CD4-positive, alpha-beta memory T cell (primary cell): ENCODE measurements around the gene FAM43A. TPM values are rescaled to one million over a fixed set of nuclear protein-coding genes. Genes with fewer than 3 reads are reported as not detected.

Experiments
- CTCF ChIA-PET: fragments of 350-600 bp; sonication (Branson Sonifier 250); formaldehyde crosslinking; loops from one replicate; lab custom pipeline; 2021; ENCODE audit warnings: inconsistent platforms; ENCODE audit not compliant: partially characterized antibody; lab: Charles Lee
- POLR2A ChIA-PET: fragments of 350-600 bp; sonication (Branson Sonifier 250); formaldehyde crosslinking; loops from one replicate; lab custom pipeline; 2021; ENCODE audit not compliant: partially characterized antibody; lab: Charles Lee
- DNase-seq, 5 donors: peaks; one replicate each; pipeline versions ENCODE4 v3.0.0 to v3.0.0-alpha.2; 2020 to 2022; ENCODE audit warnings: mixed read lengths in 1 of 5
- H3K27ac ChIP-seq: one replicate; pipeline ENCODE4 v1.7.0; 2013; ENCODE audit warnings: low read depth, low read length
- H3K27me3 ChIP-seq: 2 replicates; pipeline ENCODE4 v1.7.0; 2013; ENCODE audit warnings: mild to moderate bottlenecking, low read length, moderate library complexity; ENCODE audit not compliant: insufficient read depth
- H3K36me3 ChIP-seq: 2 replicates; pipeline ENCODE4 v1.7.0; 2013; ENCODE audit warnings: mild to moderate bottlenecking, low read length, moderate library complexity; ENCODE audit not compliant: insufficient read depth
- H3K4me1 ChIP-seq: 2 replicates; pipeline ENCODE4 v1.7.0; 2013; ENCODE audit warnings: mild to moderate bottlenecking, low read length, moderate library complexity; ENCODE audit not compliant: insufficient read depth
- H3K4me3 ChIP-seq, 2 donors: one replicate each; pipeline ENCODE4 v1.7.0; 2013; ENCODE audit warnings: low read length in 2 of 2, mild to moderate bottlenecking in 1 of 2
- H3K9me3 ChIP-seq, 2 donors: one replicate each; pipeline ENCODE4 v1.7.0; 2013; ENCODE audit warnings: low read length in 2 of 2, control low read depth in 1 of 2; ENCODE audit not compliant: control insufficient read depth in 1 of 2
- H3K27ac Mint-ChIP-seq, 7 donors: one replicate each; pipeline ENCODE4 v1.8.0; 2020 to 2021; ENCODE audit warnings: mixed read lengths in 7 of 7, mild to moderate bottlenecking in 6 of 7, inconsistent platforms in 3 of 7, moderate library complexity in 3 of 7
- H3K27me3 Mint-ChIP-seq, 2 donors: one replicate each; pipeline ENCODE4 v1.8.0; 2020 to 2021; ENCODE audit warnings: mixed read lengths in 2 of 2
- H3K36me3 Mint-ChIP-seq, 2 donors: one replicate each; pipeline ENCODE4 v1.8.0; 2020 to 2021; ENCODE audit warnings: mixed read lengths in 2 of 2, inconsistent platforms in 1 of 2, mild to moderate bottlenecking in 1 of 2
- H3K4me1 Mint-ChIP-seq, 4 donors: one replicate each; pipeline ENCODE4 v1.8.0; 2020 to 2021; ENCODE audit warnings: mixed read lengths in 4 of 4, mild to moderate bottlenecking in 1 of 4
- H3K4me3 Mint-ChIP-seq, 8 donors: one replicate each; pipeline ENCODE4 v1.8.0; 2020 to 2021; ENCODE audit warnings: mixed read lengths in 8 of 8, mild to moderate bottlenecking in 7 of 8, moderate library complexity in 6 of 8, inconsistent platforms in 3 of 8
- H3K9me3 Mint-ChIP-seq, 8 donors: one replicate each; pipeline ENCODE4 v1.8.0; 2020 to 2021; ENCODE audit warnings: mixed read lengths in 8 of 8, mild to moderate bottlenecking in 5 of 8, inconsistent platforms in 3 of 8, moderate library complexity in 1 of 8
- intact Hi-C: fragments of 100-400 bp; cut with micrococcal nuclease; formaldehyde crosslinking; loops from one replicate; pipeline ENCODE4 v1.15.1; 2023
- polyA plus RNA-seq, 2 donors: library from polyadenylated mRNA; unstranded; fragments of 300-500 nt; fragmentation: Illumina TruSeq; gene quantifications; one replicate each; pipeline ENCODE4 v1.2.3, GENCODE V29; 2021
- total RNA-seq, 2 experiments: library from RNA; stranded (reverse); gene quantifications; one replicate each; pipeline ENCODE4 v1.2.3, GENCODE V29; 2021

FAM43A gene
- total and polyA plus RNA-seq, 4 experiments from 2014 or later, result 0.34 to 9.9 (median 7.7) TPM

- Histone ChIP-seq H3K27me3 (no peaks in the 10 kb centered on the region), H3K9me3 (no peaks in the 10 kb centered on the region), H3K4me3 (no peak overlapping the region), H3K36me3 (no peaks in the 10 kb centered on the region), H3K27ac (no peak overlapping the region), H3K4me1 (peaks cover 39% of the 10 kb centered on the region)
- no peak overlapping the region for H3K27ac Mint-ChIP-seq
- H3K27me3 Mint-ChIP-seq, result no peaks in the 10 kb centered on the region
- H3K36me3 Mint-ChIP-seq, result peaks cover 0 to 5% of the 10 kb centered on the region in 2 donors
- CTCF ChIA-PET, result interaction anchor here (1.1 to 9.0 kb wide), 23 partner anchors 9 to 839 kb away, joined by 3 to 281 read pairs (median 7); partner anchors contain the start of genes LSG1 and XXYLT1
- peak overlapping the region in 1 of 8 donors; percentile 17 for H3K4me3 Mint-ChIP-seq
- intact Hi-C loops, result no loop called here
- DNase-seq, result no peak
- H3K9me3 Mint-ChIP-seq, result no peaks in the 10 kb centered on the region
- POLR2A ChIA-PET, result interaction anchor here (1.1 to 8.1 kb wide), 6 partner anchors 11 to 586 kb away, joined by 3 to 262 read pairs (median 5); partner anchors contain the start of gene LSG1
- peaks cover 16 to 43% (median 30%) of the 10 kb centered on the region in 4 donors for H3K4me1 Mint-ChIP-seq
These were observed 2.3 kb upstream of the FAM43A start for GRCh38 chr3:194683380-194683779.

GRCh38 chr3:194685065-194685717, 492 bp upstream of the FAM43A start:
- POLR2A ChIA-PET, result interaction anchor here (0.9 to 8.1 kb wide), 10 partner anchors 11 to 858 kb away, joined by 3 to 262 read pairs (median 13); partner anchors contain the start of genes LSG1, PPP1R2 and XXYLT1
- peak overlapping the region; percentile 85 to 98 (median 94) for H3K4me3 Mint-ChIP-seq
- H3K27ac Mint-ChIP-seq, result peak overlapping the region; percentile 49 to 91 (median 82)
- intact Hi-C loops, result loop anchor here (1.0 to 5.0 kb wide), 3 partner anchors 13 to 842 kb away; partner anchors contain the start of gene LSG1
- H3K4me1 Mint-ChIP-seq, result peaks cover 25 to 59% (median 44%) of the 10 kb centered on the region in 4 donors
- Histone ChIP-seq H3K9me3 (no peaks in the 10 kb centered on the region), H3K4me3 (peak overlapping the region; percentile 39 to 58), H3K36me3 (no peaks in the 10 kb centered on the region), H3K4me1 (peaks cover 51% of the 10 kb centered on the region), H3K27ac (peak overlapping the region; percentile 40), H3K27me3 (no peaks in the 10 kb centered on the region)
- DNase-seq, result peak in 2 of 5 donors; percentile 11 to 38
- H3K36me3 Mint-ChIP-seq, result peaks cover 0 to 5% of the 10 kb centered on the region in 2 donors
- H3K27me3 Mint-ChIP-seq, result no peaks in the 10 kb centered on the region
- CTCF ChIA-PET, result interaction anchor here (0.6 to 9.0 kb wide), 4 partner anchors 14 to 586 kb away, joined by 3 to 281 read pairs (median 4); partner anchors contain the start of genes LSG1 and XXYLT1
- H3K9me3 Mint-ChIP-seq, result no peaks in the 10 kb centered on the region

GRCh38 chr3:194686414-194686815, 732 bp downstream of the FAM43A start:
- no peaks in the 10 kb centered on the region for H3K27me3 Mint-ChIP-seq
- peak overlapping the region; percentile 48 to 58 for H3K4me3 ChIP-seq
- no peaks in the 10 kb centered on the region for H3K9me3 Mint-ChIP-seq
- intact Hi-C loops, result loop anchor here (5.0 kb wide), 1 partner anchor 841 kb away; no protein-coding TSS in a partner anchor
- peak overlapping the region; percentile 90 to 98 (median 96) for H3K4me3 Mint-ChIP-seq
- peak overlapping the region; percentile 16 to 92 (median 88) for H3K27ac Mint-ChIP-seq
- H3K9me3 ChIP-seq, result no peaks in the 10 kb centered on the region
- H3K4me1 ChIP-seq, result peaks cover 51% of the 10 kb centered on the region
- no peaks in the 10 kb centered on the region for H3K27me3 ChIP-seq
- H3K4me1 Mint-ChIP-seq, result peaks cover 25 to 59% (median 44%) of the 10 kb centered on the region in 4 donors
- peaks cover 0 to 5% of the 10 kb centered on the region in 2 donors for H3K36me3 Mint-ChIP-seq
- ChIA-PET POLR2A (interaction anchor here (0.7 to 8.1 kb wide), 19 partner anchors 10 to 864 kb away, joined by 3 to 262 read pairs (median 11); partner anchors contain the start of genes LSG1, PPP1R2, TMEM44 and XXYLT1), CTCF (interaction anchor here (0.8 to 9.0 kb wide), 11 partner anchors 16 to 588 kb away, joined by 3 to 281 read pairs (median 8); partner anchors contain the start of genes LSG1 and XXYLT1)
- peak in 2 of 5 donors; percentile 13 to 14 for DNase-seq
- no peaks in the 10 kb centered on the region for H3K36me3 ChIP-seq
- no peak overlapping the region for H3K27ac ChIP-seq

- peak overlapping the region in 5 of 7 donors; percentile 47 to 94 (median 90) for H3K27ac Mint-ChIP-seq
- H3K27ac ChIP-seq, result peak overlapping the region; percentile 44
These were observed 1.3 kb downstream of the FAM43A start for GRCh38 chr3:194686816-194687637.

GRCh38 chr3:194687638-194688199, 2.0 kb downstream of the FAM43A start:
- no peaks in the 10 kb centered on the region for H3K27me3 Mint-ChIP-seq
- no peaks in the 10 kb centered on the region for H3K9me3 Mint-ChIP-seq
- no peaks in the 10 kb centered on the region for H3K36me3 ChIP-seq
- peak; percentile 60 to 77 (median 70) for DNase-seq
- peak overlapping the region in 6 of 7 donors; percentile 41 to 94 (median 81) for H3K27ac Mint-ChIP-seq
- H3K4me1 ChIP-seq, result peaks cover 45% of the 10 kb centered on the region
- intact Hi-C loops, result loop anchor here (5.0 kb wide), 1 partner anchor 840 kb away; no protein-coding TSS in a partner anchor
- H3K4me3 Mint-ChIP-seq, result peak overlapping the region; percentile 90 to 98 (median 94)
- CTCF ChIA-PET, result interaction anchor here (0.7 to 9.0 kb wide), 26 partner anchors 9 to 587 kb away, joined by 3 to 281 read pairs (median 4); partner anchors contain the start of genes LSG1 and XXYLT1
- H3K36me3 Mint-ChIP-seq, result peaks cover 0 to 5% of the 10 kb centered on the region in 2 donors
- H3K4me3 ChIP-seq, result peak overlapping the region; percentile 45 to 58
- H3K27me3 ChIP-seq, result no peaks in the 10 kb centered on the region
- peak overlapping the region; percentile 44 for H3K27ac ChIP-seq
- peaks cover 22 to 54% (median 39%) of the 10 kb centered on the region in 4 donors for H3K4me1 Mint-ChIP-seq
- POLR2A ChIA-PET, result interaction anchor here (0.9 to 8.1 kb wide), 16 partner anchors 8 to 862 kb away, joined by 3 to 262 read pairs (median 9); partner anchors contain the start of genes LSG1, PPP1R2 and XXYLT1
- no peaks in the 10 kb centered on the region for H3K9me3 ChIP-seq

More at GRCh38 chr3:194686816-194687637, 1.3 kb downstream of the FAM43A start:
- DNase-seq, result peak; percentile 31 to 47 (median 41)
- peak overlapping the region; percentile 90 to 98 (median 94) for H3K4me3 Mint-ChIP-seq
- Histone ChIP-seq H3K9me3 (no peaks in the 10 kb centered on the region), H3K4me3 (peak overlapping the region; percentile 45 to 58), H3K4me1 (peaks cover 51% of the 10 kb centered on the region), H3K27me3 (no peaks in the 10 kb centered on the region), H3K36me3 (no peaks in the 10 kb centered on the region)
- intact Hi-C loops, result loop anchor here (5.0 kb wide), 1 partner anchor 840 kb away; no protein-coding TSS in a partner anchor
- H3K9me3 Mint-ChIP-seq, result no peaks in the 10 kb centered on the region
- peaks cover 0 to 5% of the 10 kb centered on the region in 2 donors for H3K36me3 Mint-ChIP-seq
- peaks cover 25 to 59% (median 44%) of the 10 kb centered on the region in 4 donors for H3K4me1 Mint-ChIP-seq
- CTCF ChIA-PET, result interaction anchor here (0.7 to 9.0 kb wide), 26 partner anchors 10 to 587 kb away, joined by 3 to 281 read pairs (median 4); partner anchors contain the start of genes LSG1 and XXYLT1
- POLR2A ChIA-PET, result interaction anchor here (0.7 to 8.1 kb wide), 24 partner anchors 9 to 863 kb away, joined by 3 to 262 read pairs (median 6); partner anchors contain the start of genes LSG1, PPP1R2, TMEM44 and XXYLT1
- no peaks in the 10 kb centered on the region for H3K27me3 Mint-ChIP-seq
